Ascending aorta (tissue), 2 donors: ENCODE measurements around the gene BRD9. TPM values are rescaled to one million over a fixed set of nuclear protein-coding genes. Genes with fewer than 3 reads are reported as not detected.
"Not testable (repeated sequence)": the region's sequence is repeated elsewhere in the genome, so short reads cannot be mapped to it uniquely, and the experiment has no call there.

Source experiments
- DNase-seq, 2 donors: peaks; one replicate each; pipeline ENCODE4 v3.0.0-alpha.2; 2019; ENCODE audit warnings: low spot score in 2 of 2
- H3K27ac ChIP-seq, 2 donors: fragments of 200-600 bp; sonication (generic); one replicate each; pipeline ENCODE4 v1.5.1; 2016 to 2017; ENCODE audit warnings: mild to moderate bottlenecking in 1 of 2
- H3K27me3 ChIP-seq: fragments of 200-600 bp; sonication (generic); one replicate; pipeline ENCODE4 v1.5.1; 2017
- H3K36me3 ChIP-seq, 2 donors: fragments of 200-600 bp; sonication (generic); one replicate each; pipeline ENCODE4 v1.5.1; 2016
- H3K4me1 ChIP-seq, 2 donors: fragments of 200-600 bp; sonication (generic); one replicate each; pipeline ENCODE4 v1.5.1; 2016 to 2017; ENCODE audit warnings: mild to moderate bottlenecking in 1 of 2
- H3K4me3 ChIP-seq, 2 donors: fragments of 200-600 bp; sonication (generic); one replicate each; pipeline ENCODE4 v1.5.1; 2016 to 2017; ENCODE audit warnings: mild to moderate bottlenecking in 1 of 2
- H3K9me3 ChIP-seq, 2 donors: fragments of 200-600 bp; sonication (generic); one replicate each; pipeline ENCODE4 v1.5.1; 2016
- intact Hi-C: fragments of 100-400 bp; cut with DNase I; formaldehyde crosslinking; loops from one replicate; pipeline ENCODE4 v1.15.1; 2023
- total RNA-seq: library from RNA; depleted of rRNA; stranded (reverse); fragments of >200 nt; gene quantifications from one replicate; pipeline ENCODE4 v1.1.0, GENCODE V29; 2016
- TF ChIP-seq, protein P1 (sequence below), 3 experiments: fragments of 200-600 bp in 2 of 3; fragments of 450-650 bp in 1 of 3; sonication (generic) in 2 of 3; IDR thresholded peaks; one replicate each; pipeline ENCODE4 v1.5.1; 2016 to 2019; ENCODE audit warnings: antibody characterized with exemption in 3 of 3, mild to moderate bottlenecking in 1 of 3, moderate library complexity in 1 of 3

The BRD9 gene
- total RNA-seq, 1 donor from 2014 or later = 13.6 TPM

DNA sequence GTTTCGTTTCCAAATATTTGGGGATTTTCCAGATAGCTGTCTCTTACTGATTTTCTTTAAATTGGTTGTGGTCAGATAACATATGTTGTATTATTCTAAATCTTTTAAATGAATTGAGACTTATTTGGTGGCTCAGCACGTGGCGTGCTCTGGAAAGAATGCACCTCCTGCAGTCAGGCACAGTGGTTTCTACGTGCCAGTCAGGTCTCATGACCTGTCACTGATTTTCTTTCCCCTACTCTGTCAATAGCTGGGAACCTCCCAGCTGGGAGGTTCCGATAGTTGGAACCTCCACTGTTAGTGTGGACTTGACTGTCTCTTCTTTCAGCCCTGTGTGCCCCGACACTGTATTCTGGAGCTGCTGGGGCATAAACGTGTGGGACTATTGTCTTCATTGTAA lies 27.7 kb upstream of the BRD9 start:
- intact Hi-C loops = loop anchor here (10.0 kb wide), 1 partner anchor 724 kb away; no protein-coding TSS in a partner anchor
- no peaks in the 10 kb centered on the region for H3K9me3 ChIP-seq
- H3K27me3 ChIP-seq = peaks cover 5% of the 10 kb centered on the region
- no peak overlapping the region for H3K4me3 ChIP-seq
- TF ChIP-seq, protein P1, sequence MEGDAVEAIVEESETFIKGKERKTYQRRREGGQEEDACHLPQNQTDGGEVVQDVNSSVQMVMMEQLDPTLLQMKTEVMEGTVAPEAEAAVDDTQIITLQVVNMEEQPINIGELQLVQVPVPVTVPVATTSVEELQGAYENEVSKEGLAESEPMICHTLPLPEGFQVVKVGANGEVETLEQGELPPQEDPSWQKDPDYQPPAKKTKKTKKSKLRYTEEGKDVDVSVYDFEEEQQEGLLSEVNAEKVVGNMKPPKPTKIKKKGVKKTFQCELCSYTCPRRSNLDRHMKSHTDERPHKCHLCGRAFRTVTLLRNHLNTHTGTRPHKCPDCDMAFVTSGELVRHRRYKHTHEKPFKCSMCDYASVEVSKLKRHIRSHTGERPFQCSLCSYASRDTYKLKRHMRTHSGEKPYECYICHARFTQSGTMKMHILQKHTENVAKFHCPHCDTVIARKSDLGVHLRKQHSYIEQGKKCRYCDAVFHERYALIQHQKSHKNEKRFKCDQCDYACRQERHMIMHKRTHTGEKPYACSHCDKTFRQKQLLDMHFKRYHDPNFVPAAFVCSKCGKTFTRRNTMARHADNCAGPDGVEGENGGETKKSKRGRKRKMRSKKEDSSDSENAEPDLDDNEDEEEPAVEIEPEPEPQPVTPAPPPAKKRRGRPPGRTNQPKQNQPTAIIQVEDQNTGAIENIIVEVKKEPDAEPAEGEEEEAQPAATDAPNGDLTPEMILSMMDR (IDR thresholded peaks at IDR 0.05) = no peak
- no peak overlapping the region for H3K27ac ChIP-seq
- no peak for DNase-seq
- no peaks in the 10 kb centered on the region for H3K4me1 ChIP-seq
- no peaks in the 10 kb centered on the region for H3K36me3 ChIP-seq

DNA sequence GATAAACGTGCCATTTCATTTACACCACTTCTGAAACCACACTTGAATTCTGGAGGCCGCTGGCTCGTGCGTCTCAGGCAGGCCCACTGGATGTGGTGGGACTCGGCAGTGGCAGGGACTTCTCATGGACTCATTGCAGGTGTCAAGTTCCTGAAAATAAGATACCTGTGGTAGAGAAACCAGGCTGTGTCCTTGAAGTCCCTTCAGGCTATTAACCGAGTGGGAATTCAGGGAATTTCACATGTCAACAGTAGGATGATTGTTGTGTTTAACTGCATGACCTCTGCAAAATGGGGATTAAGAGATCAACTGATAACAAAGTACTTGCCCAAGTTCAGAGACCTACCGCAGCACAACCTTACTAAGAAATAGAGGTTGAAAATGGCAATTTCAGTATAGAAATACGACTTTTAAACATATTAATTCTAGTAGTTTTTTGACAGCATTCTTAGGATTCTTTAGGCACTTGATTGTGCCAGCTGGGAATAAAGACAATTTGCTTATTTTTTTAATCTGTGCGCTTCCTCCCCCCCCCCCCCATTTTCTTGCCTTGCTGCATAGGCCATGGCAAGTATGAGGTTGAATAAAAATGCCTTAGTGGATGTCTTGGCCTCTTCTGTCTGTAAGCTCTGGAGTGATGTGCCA lies 26.9 kb upstream of the BRD9 start:
- no peak for DNase-seq
- H3K9me3 ChIP-seq = no peaks in the 10 kb centered on the region
- intact Hi-C loops = no loop called here
- no peak overlapping the region for H3K4me3 ChIP-seq
- TF ChIP-seq, protein P1 (IDR thresholded peaks at IDR 0.05) = no peak
- H3K27me3 ChIP-seq = no peaks in the 10 kb centered on the region
- H3K27ac ChIP-seq = no peak overlapping the region
- H3K4me1 ChIP-seq = no peaks in the 10 kb centered on the region
- H3K36me3 ChIP-seq = no peaks in the 10 kb centered on the region

DNA sequence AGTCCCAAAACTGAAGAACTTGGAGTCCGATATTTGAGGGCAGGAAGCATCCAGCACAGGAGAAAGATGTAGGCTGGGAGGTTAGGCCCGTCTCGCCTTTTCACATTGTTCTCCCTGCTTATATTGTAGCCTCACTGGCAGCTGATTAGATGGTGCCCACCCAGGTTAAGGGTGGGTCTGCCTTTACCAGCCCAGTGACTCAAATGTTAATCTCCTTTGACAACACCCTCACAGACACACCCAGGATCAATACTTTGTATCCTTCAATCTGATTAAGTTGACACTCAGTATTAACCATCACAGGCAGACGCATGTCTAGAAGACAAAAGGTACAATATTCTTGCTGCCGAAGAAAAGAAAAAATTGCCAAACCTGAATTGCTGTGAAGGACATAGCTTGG lies 26.1 kb upstream of the BRD9 start:
- H3K4me1 ChIP-seq, intact Hi-C loops, H3K27me3 ChIP-seq, H3K27ac ChIP-seq, H3K4me3 ChIP-seq, DNase-seq, H3K9me3 ChIP-seq, H3K36me3 ChIP-seq: not testable (repeated sequence)

DNA sequence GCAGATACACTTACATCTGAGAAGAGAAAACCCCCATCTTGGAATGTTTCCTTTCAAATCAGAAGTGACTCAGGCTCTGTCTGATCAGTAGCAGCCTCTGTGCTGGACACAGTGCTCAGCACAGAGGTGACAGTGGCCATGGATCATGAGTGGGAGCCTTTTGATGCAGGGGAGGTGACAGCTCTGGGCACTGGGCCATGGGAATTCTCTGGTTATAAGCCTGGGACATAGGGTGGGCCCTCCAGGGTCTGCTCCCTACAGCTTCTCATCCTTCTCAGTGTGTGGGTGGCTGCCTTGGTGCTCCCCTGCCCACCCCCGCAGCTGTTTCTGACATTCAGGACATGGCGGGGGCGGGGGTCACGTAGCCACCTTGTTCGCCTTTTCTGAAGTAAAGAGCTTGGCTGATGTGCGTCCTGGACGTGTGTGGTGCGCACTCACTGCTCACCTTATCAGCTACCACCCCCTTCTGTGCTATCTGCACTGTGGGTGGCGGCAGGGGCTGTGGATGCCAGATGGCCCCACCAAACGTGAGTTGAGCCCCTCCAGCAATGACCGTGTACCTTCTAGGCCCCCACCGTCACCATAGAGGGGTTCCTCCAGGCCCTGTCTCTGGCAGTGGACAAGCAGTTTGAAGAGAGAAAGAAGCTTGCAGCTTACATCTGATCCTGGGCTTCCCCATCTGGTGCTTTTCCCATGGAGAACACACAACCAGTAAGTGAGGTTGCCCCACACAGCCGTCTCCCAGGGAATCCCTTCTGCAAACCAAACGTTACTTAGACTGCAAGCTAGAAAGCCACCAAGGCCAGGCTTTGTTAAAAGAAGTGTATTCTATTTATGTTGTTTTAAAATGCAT lies 24.1 kb upstream of the BRD9 start:
- no peak for DNase-seq

DNA sequence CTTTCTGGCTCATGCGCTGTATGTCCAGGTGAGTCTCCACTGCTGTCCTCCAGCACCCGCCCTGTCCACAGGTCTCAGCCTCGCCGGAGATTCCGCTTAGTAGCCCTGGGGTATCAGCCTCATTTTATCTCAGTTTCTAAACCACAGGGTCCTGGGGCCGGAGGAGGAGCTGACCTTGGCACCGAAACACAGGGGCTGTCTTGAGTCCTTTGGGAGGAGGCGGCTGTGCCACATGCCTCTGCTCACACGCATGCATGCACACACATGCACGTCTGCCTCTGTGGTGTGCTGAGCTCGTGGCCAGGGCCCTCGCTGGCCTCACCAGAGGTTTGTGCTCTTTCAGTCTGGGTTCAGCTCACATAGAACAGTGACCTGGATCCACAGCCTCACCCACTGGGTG lies 23.3 kb upstream of the BRD9 start:
- H3K4me3 ChIP-seq = no peak overlapping the region
- no peak for DNase-seq
- no peaks in the 10 kb centered on the region for H3K4me1 ChIP-seq
- no peaks in the 10 kb centered on the region for H3K27me3 ChIP-seq
- H3K27ac ChIP-seq = no peak overlapping the region
- TF ChIP-seq, protein P1 (IDR thresholded peaks at IDR 0.05) = no peak
- H3K9me3 ChIP-seq = no peaks in the 10 kb centered on the region
- H3K36me3 ChIP-seq = no peaks in the 10 kb centered on the region
- intact Hi-C loops = no loop called here

More for the DNA sequence above, 24.1 kb upstream of the BRD9 start:
- Histone ChIP-seq H3K36me3 (no peaks in the 10 kb centered on the region), H3K4me3 (no peak overlapping the region), H3K27me3 (no peaks in the 10 kb centered on the region), H3K27ac (no peak overlapping the region), H3K9me3 (no peaks in the 10 kb centered on the region), H3K4me1 (no peaks in the 10 kb centered on the region)
- intact Hi-C loops = no loop called here
- TF ChIP-seq, protein P1 (IDR thresholded peaks at IDR 0.05) = no peak

DNA sequence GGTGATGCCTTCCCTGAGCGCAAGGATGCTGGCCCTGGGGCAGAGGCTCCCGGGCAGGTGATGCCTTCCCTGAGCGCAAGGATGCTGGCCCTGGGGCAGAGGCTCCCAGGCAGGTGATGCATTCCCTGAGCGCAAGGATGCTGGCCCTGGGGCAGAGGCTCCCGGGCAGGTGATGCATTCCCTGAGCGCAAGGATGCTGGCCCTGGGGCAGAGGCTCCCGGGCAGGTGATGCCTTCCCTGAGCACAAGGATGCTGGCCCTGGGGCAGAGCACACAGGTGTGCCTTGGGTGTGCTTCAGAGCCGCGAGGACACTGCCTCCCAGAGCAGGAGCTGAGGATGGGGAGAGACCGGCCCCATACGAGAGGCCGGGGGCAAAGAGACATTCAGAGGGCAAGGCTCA lies 22.7 kb upstream of the BRD9 start:
- H3K36me3 ChIP-seq, H3K27ac ChIP-seq, H3K9me3 ChIP-seq, H3K4me3 ChIP-seq, DNase-seq, intact Hi-C loops, H3K27me3 ChIP-seq, H3K4me1 ChIP-seq: not testable (repeated sequence)
